GM12891 (cell line): ENCODE results near the gene TXNRD3.

Experiments used
- POLR2A ChIP-seq: IDR thresholded peaks from 2 replicates; pipeline ENCODE4 v1.6.1; 2011; ENCODE audit warnings: low read depth, low read length, control low read depth
- POLR2AphosphoS5 ChIP-seq: IDR thresholded peaks from 2 replicates; pipeline ENCODE4 v1.6.1; 2011; ENCODE audit warnings: low read depth, low read length, control low read depth
- POU2F2 ChIP-seq: IDR thresholded peaks from 2 replicates; pipeline ENCODE4 v1.6.1; 2011; ENCODE audit warnings: low read depth, mild to moderate bottlenecking, control low read depth, low read length, moderate library complexity

DNA sequence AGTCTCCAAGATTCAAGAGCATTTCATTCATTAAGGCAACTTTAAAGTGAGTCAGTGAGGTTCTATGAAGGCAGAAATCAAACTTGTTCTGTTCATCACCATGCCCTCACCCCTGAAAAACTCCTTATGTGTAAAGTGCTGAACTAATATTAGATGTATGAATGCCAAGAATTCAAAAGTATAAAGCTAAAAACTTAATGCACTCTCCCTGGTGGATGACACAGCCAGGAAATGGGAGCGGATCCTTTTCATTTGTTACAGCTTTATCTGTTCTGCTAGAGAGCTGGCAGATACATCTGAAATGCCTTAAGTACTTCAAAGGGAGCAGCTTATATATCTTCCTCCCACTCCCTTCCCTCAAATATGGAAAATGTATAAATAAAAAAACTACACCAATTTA is 8.2 kb downstream of the TXNRD3 start:
- no peak for TF ChIP-seq POLR2A
- no peak for TF ChIP-seq POU2F2
- no peak for TF ChIP-seq POLR2AphosphoS5
